HL-60/S4 treated with retinoic acid at 250 ng/mL for 4 days and 3 days (cell line): ENCODE results near the gene AGAP2.
"Not testable (repeated sequence)": the region's sequence is repeated elsewhere in the genome, so short reads cannot be mapped to it uniquely, and the experiment has no call there.

Experiments
- in situ Hi-C: fragments of 300-500 bp; cut with MboI; formaldehyde crosslinking; loops from 2 replicates; pipeline ENCODE4 v1.7.0; 2022; ENCODE audit warnings: low sequenced_read_pairs

Gene AGAP2

GRCh38 chr12:57738661-57739237 lies at the start of gene AGAP2:
Gene AGAP2 (minus strand): TSS chr12:57738742. CDS start chr12:57738246, 496 bp downstream.
- in situ Hi-C loops, result no loop called here

GRCh38 chr12:57783861-57784260 lies 45.3 kb upstream of the AGAP2 start:
- in situ Hi-C loops, result no loop called here

- in situ Hi-C loops, result no loop called here
Measured at GRCh38 chr12:57783466-57783801, 44.9 kb upstream of the AGAP2 start.

- in situ Hi-C loops, result no loop called here
Measured at GRCh38 chr12:57782608-57783465, 44.3 kb upstream of the AGAP2 start, which contains the start of gene TSFM. Gene TSFM (plus strand): TSS chr12:57782787. CDS start chr12:57782802, 15 bp downstream.

GRCh38 chr12:57782243-57782607 lies 43.7 kb upstream of the AGAP2 start:
- in situ Hi-C loops, result no loop called here

GRCh38 chr12:57781801-57782200 lies 43.3 kb upstream of the AGAP2 start:
- in situ Hi-C loops, result no loop called here

GRCh38 chr12:57781244-57781643 lies 42.7 kb upstream of the AGAP2 start:
- in situ Hi-C loops, result no loop called here

GRCh38 chr12:57780284-57780897 lies 41.8 kb upstream of the AGAP2 start:
- in situ Hi-C loops, result no loop called here

GRCh38 chr12:57779736-57780135 lies 41.2 kb upstream of the AGAP2 start:
- in situ Hi-C loops, result no loop called here

- in situ Hi-C loops, result no loop called here
Measured at GRCh38 chr12:57777911-57778310, 39.4 kb upstream of the AGAP2 start.

- in situ Hi-C loops, result no loop called here
Measured at GRCh38 chr12:57777367-57777766, 38.8 kb upstream of the AGAP2 start.

GRCh38 chr12:57776247-57776587 lies 37.7 kb upstream of the AGAP2 start:
- in situ Hi-C loops, result no loop called here

GRCh38 chr12:57775563-57776246 lies 37.2 kb upstream of the AGAP2 start:
- in situ Hi-C loops, result no loop called here

GRCh38 chr12:57775044-57775443 lies 36.5 kb upstream of the AGAP2 start:
- in situ Hi-C loops, result no loop called here

GRCh38 chr12:57774634-57775033 lies 36.1 kb upstream of the AGAP2 start:
- in situ Hi-C loops, result not testable (repeated sequence)

- in situ Hi-C loops, result no loop called here
Measured at GRCh38 chr12:57772429-57773322, 34.1 kb upstream of the AGAP2 start, which contains the start of gene EEF1AKMT3. Gene EEF1AKMT3 (plus strand): TSS chr12:57772614. CDS start chr12:57772725, 111 bp downstream.

- in situ Hi-C loops, result no loop called here
Measured at GRCh38 chr12:57771873-57772428, 33.4 kb upstream of the AGAP2 start, which contains the start of gene METTL1. Gene METTL1 (minus strand): TSS chr12:57772105. CDS start chr12:57772083, 22 bp downstream.

GRCh38 chr12:57771236-57771872 lies 32.8 kb upstream of the AGAP2 start:
- in situ Hi-C loops, result no loop called here

- in situ Hi-C loops, result no loop called here
Measured at GRCh38 chr12:57770734-57771133, 32.2 kb upstream of the AGAP2 start.

- in situ Hi-C loops, result no loop called here
Measured at GRCh38 chr12:57769594-57769993, 31.1 kb upstream of the AGAP2 start.
